Liver (tissue), 9 donors: ENCODE results near the gene FOXA3. TPM values are rescaled to one million over a fixed set of nuclear protein-coding genes. Genes with fewer than 3 reads are reported as not detected.

Source experiments
- DNase-seq: peaks from one replicate; pipeline ENCODE4 v3.0.0-alpha.2; 2017; ENCODE audit warnings: low spot score
- H3K27ac ChIP-seq, 2 donors: one replicate each; pipeline ENCODE4 v1.7.0; 2013; ENCODE audit warnings: inconsistent platforms in 2 of 2, low read length in 2 of 2, control low read depth in 1 of 2, low read depth in 1 of 2, mild to moderate bottlenecking in 1 of 2
- H3K27me3 ChIP-seq, 4 donors: one replicate each; pipeline versions ENCODE4 v1.6.1 to v1.7.0; 2013; ENCODE audit warnings: low read length in 3 of 4, inconsistent platforms in 1 of 4, mild to moderate bottlenecking in 1 of 4, moderate library complexity in 1 of 4; ENCODE audit not compliant: control insufficient read depth in 4 of 4, insufficient read depth in 4 of 4
- H3K36me3 ChIP-seq, 4 donors: one replicate each; pipeline versions ENCODE4 v1.6.1 to v1.7.0; 2013; ENCODE audit warnings: low read length in 3 of 4, mild to moderate bottlenecking in 3 of 4, low read depth in 1 of 4, moderate library complexity in 1 of 4; ENCODE audit not compliant: control insufficient read depth in 4 of 4, insufficient read depth in 3 of 4
- H3K4me1 ChIP-seq, 4 donors: one replicate each; pipeline versions ENCODE4 v1.6.1 to v1.7.0; 2013; ENCODE audit warnings: low read length in 3 of 4, mild to moderate bottlenecking in 3 of 4, moderate library complexity in 1 of 4; ENCODE audit not compliant: control insufficient read depth in 4 of 4, insufficient read depth in 4 of 4
- H3K4me3 ChIP-seq, 3 donors: one replicate each; pipeline versions ENCODE4 v1.6.1 to v1.7.0; 2013; ENCODE audit warnings: low read length in 3 of 3, control low read depth in 1 of 3, low read depth in 1 of 3, mild to moderate bottlenecking in 1 of 3
- H3K9ac ChIP-seq, 2 donors: one replicate each; pipeline ENCODE4 v1.7.0; 2013; ENCODE audit warnings: low read length in 2 of 2, mild to moderate bottlenecking in 2 of 2, moderate library complexity in 2 of 2, control low read depth in 1 of 2, low read depth in 1 of 2
- H3K9me3 ChIP-seq, 4 donors: one replicate each; pipeline versions ENCODE4 v1.6.1 to v1.7.0; 2013; ENCODE audit warnings: low read length in 3 of 4; ENCODE audit not compliant: control insufficient read depth in 4 of 4
- EGR1 ChIP-seq, 2 donors: IDR thresholded peaks; 2 replicates each; pipeline ENCODE4 v1.6.1; 2016 to 2018; ENCODE audit warnings: antibody characterized with exemption in 2 of 2, low read depth in 2 of 2
- FOXA1 ChIP-seq: IDR thresholded peaks from 2 replicates; pipeline ENCODE4 v1.6.1; 2016; ENCODE audit warnings: antibody characterized with exemption
- FOXA2 ChIP-seq: IDR thresholded peaks from 2 replicates; pipeline ENCODE4 v1.6.1; 2016; ENCODE audit warnings: antibody characterized with exemption
- GABPA ChIP-seq, 2 donors: IDR thresholded peaks in 1 of 2; conservative IDR thresholded peaks in 1 of 2; 2 replicates each; pipeline ENCODE4 v1.6.1; 2016; ENCODE audit warnings: antibody characterized with exemption in 2 of 2, mild to moderate bottlenecking in 1 of 2, moderate library complexity in 1 of 2
- HNF4A ChIP-seq, 2 donors: conservative IDR thresholded peaks; 2 replicates each; pipeline ENCODE4 v1.6.1; 2016; ENCODE audit warnings: antibody characterized with exemption in 2 of 2, mild to moderate bottlenecking in 2 of 2
- JUND ChIP-seq, 2 donors: IDR thresholded peaks; 2 replicates each; pipeline ENCODE4 v1.6.1; 2016; ENCODE audit warnings: antibody characterized with exemption in 2 of 2
- NR2F2 ChIP-seq: IDR thresholded peaks from 2 replicates; pipeline ENCODE4 v1.6.1; 2016; ENCODE audit warnings: antibody characterized with exemption
- RAD21 ChIP-seq, 2 donors: IDR thresholded peaks; 2 replicates each; pipeline ENCODE4 v1.6.1; 2016; ENCODE audit warnings: antibody characterized with exemption in 2 of 2, mild to moderate bottlenecking in 2 of 2
- RXRA ChIP-seq, 2 donors: IDR thresholded peaks; 2 replicates each; pipeline ENCODE4 v1.6.1; 2017 to 2018; ENCODE audit warnings: antibody characterized with exemption in 2 of 2, mild to moderate bottlenecking in 1 of 2
- SP1 ChIP-seq: IDR thresholded peaks from 2 replicates; pipeline ENCODE4 v1.6.1; 2018; ENCODE audit warnings: antibody characterized with exemption, mild to moderate bottlenecking
- TAF1 ChIP-seq: conservative IDR thresholded peaks from 2 replicates; pipeline ENCODE4 v1.6.1; 2016; ENCODE audit warnings: antibody characterized with exemption, mild to moderate bottlenecking
- WGBS: extraction: QIAGEN DNeasy Blood & Tissue Kit; methylation state at CpG from one replicate; pipeline ENCODE4 v1.1.7; 2013; 5-methylcytosine and 5-hydroxymethylcytosine counted together
- polyA plus RNA-seq, 2 donors: library from polyadenylated mRNA; stranded (reverse) in 1 of 2; unstranded in 1 of 2; fragments of 200-250 nt in 1 of 2; fragments of >200 nt in 1 of 2; fragmentation: Nextera tagmentation in 1 of 2; extraction: Ambion mirVana in 1 of 2; gene quantifications; one replicate each; pipeline versions ENCODE4 v1.2.1 to v1.2.3, GENCODE V29; 2013 to 2015
- total RNA-seq, 2 donors: library from RNA; depleted of rRNA; stranded (reverse); fragments of >200 nt; gene quantifications; one replicate each; pipeline ENCODE4 v1.2.3, GENCODE V29; 2014
- TF ChIP-seq, protein P1 (sequence below): IDR thresholded peaks from 2 replicates; pipeline ENCODE4 v1.6.1; 2016; ENCODE audit warnings: antibody characterized with exemption
- TF ChIP-seq, protein P2 (sequence below): IDR thresholded peaks from 2 replicates; pipeline ENCODE4 v1.6.1; 2016; ENCODE audit warnings: antibody characterized with exemption
- TF ChIP-seq, protein P3 (sequence below): IDR thresholded peaks from 2 replicates; pipeline ENCODE4 v1.6.1; 2016; ENCODE audit warnings: antibody characterized with exemption, mild to moderate bottlenecking
- donor health status: healthy.
- donor health status: healthy.
- donor health status: healthy.
- donor health status: healthy.
- donor health status: healthy.

FOXA3 gene
- total and polyA plus RNA-seq, 4 donors: 11.5 to 37.1 (median 21.6) TPM

DNA sequence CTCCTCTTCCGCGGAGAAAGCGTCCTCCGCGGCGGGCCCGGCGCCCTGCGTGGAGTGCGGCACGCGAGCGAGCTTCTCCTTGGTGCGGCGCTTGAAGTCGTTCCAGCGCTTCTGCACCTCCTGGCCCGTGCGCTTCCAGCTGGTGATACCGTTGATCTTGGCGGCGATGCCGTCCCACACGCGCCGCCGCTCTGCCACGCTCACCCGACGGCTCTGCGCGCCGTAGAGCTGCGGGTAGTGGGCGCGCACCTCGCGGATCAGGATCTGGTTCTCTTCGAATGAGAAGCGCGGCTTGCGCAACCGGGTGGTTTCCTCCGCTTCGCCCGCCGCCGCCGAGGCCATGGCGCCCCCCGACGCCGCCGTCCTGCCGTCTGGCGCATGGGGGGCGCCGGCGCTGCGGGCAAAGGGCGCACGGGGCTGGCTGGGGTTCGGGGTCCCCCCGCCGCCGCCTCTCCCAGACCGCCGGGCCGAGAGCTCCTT, 37.3 kb downstream of the FOXA3 start:
- H3K27me3 ChIP-seq: no peaks in the 10 kb centered on the region
- no peak overlapping the region for H3K9ac ChIP-seq
- H3K4me1 ChIP-seq: peaks cover 9 to 27% (median 15%) of the 10 kb centered on the region in 4 donors
- peak overlapping the region in 2 of 3 donors; percentile 12 to 51 for H3K4me3 ChIP-seq
- WGBS: 36% methylated on average over 69 of the region's 69 CpGs
- no peaks in the 10 kb centered on the region for H3K9me3 ChIP-seq
- peaks cover 2 to 5% (median 3%) of the 10 kb centered on the region in 4 donors for H3K36me3 ChIP-seq
- H3K27ac ChIP-seq: no peak overlapping the region
- peak; percentile 45 for DNase-seq
- TF ChIP-seq JUND (IDR thresholded peaks at IDR 0.05) (no peak), HNF4A (conservative IDR thresholded peaks at IDR 0.05) (no peak), TAF1 (no peak), RAD21 (IDR thresholded peaks at IDR 0.05) (no peak), SP1 (no peak), GABPA (IDR thresholded peaks at IDR 0.05 in 1 of 2, conservative IDR thresholded peaks at IDR 0.05 in 1 of 2) (no peak), NR2F2 (no peak), RXRA (IDR thresholded peaks at IDR 0.05) (no peak), FOXA1 (no peak)
- TF ChIP-seq, protein P1, sequence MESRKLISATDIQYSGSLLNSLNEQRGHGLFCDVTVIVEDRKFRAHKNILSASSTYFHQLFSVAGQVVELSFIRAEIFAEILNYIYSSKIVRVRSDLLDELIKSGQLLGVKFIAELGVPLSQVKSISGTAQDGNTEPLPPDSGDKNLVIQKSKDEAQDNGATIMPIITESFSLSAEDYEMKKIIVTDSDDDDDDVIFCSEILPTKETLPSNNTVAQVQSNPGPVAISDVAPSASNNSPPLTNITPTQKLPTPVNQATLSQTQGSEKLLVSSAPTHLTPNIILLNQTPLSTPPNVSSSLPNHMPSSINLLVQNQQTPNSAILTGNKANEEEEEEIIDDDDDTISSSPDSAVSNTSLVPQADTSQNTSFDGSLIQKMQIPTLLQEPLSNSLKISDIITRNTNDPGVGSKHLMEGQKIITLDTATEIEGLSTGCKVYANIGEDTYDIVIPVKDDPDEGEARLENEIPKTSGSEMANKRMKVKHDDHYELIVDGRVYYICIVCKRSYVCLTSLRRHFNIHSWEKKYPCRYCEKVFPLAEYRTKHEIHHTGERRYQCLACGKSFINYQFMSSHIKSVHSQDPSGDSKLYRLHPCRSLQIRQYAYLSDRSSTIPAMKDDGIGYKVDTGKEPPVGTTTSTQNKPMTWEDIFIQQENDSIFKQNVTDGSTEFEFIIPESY: no peak

DNA sequence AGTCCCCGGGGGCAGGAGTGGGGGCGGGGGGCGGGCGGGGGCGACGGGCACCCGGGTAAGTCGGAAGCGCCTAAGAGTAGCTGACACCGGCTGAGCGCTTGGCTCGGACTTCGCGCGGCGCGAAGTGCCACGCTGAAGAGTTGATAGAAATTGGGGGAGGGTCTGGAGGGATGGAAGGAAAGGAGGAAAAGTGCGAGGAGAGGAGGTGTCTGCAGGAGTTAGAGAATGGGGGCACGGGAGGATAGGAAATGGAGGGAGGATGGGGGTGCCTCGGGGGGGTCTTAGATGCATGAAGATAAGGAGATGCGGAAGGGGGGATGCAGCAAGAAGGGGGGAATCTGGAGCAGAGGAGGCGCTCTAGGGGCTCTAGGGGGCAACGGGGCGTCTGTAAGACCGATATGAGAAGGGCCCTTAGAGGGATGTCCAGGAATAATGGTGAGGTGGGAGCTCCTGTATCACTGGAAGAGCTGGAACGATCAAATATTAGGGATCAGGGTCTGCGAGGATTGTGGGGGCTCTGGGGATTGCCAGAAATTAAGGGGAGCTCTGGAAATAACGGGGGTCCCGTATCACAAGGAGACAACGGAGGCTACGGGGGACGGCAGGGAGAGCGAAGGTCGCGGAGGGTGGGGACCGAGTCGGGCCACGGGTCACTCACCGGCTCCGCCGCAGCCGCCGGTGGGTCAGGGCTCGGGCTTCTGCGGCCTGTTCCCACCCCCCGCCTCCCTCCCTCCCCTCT, 38.0 kb downstream of the FOXA3 start, which contains the start of gene MYPOP:
TSS of gene MYPOP (minus strand) at position 702 of the 739 bp plus-strand sequence. CDS start 840 bp downstream, outside the sequence.
- Histone ChIP-seq H3K36me3 (peaks cover 2 to 5% (median 3%) of the 10 kb centered on the region in 4 donors), H3K9me3 (no peaks in the 10 kb centered on the region), H3K4me3 (peak within 1 kb of the TSS; percentile 52 to 76 (median 74)), H3K27ac (peak within 1 kb of the TSS; percentile 9 to 30), H3K4me1 (peaks cover 9 to 27% (median 15%) of the 10 kb centered on the region in 4 donors), H3K9ac (peak within 1 kb of the TSS; percentile 81 to 83), H3K27me3 (no peaks in the 10 kb centered on the region)
- DNase-seq: no peak
- TF ChIP-seq RXRA (IDR thresholded peaks at IDR 0.05): no peak
- TF ChIP-seq RAD21 (IDR thresholded peaks at IDR 0.05): no peak
- TF ChIP-seq FOXA1: no peak
- TF ChIP-seq JUND (IDR thresholded peaks at IDR 0.05): no peak
- TF ChIP-seq, protein P2, sequence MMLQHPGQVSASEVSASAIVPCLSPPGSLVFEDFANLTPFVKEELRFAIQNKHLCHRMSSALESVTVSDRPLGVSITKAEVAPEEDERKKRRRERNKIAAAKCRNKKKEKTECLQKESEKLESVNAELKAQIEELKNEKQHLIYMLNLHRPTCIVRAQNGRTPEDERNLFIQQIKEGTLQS: no peak
- no peak for TF ChIP-seq NR2F2
- TF ChIP-seq, protein P1: no peak
- TF ChIP-seq, protein P3, sequence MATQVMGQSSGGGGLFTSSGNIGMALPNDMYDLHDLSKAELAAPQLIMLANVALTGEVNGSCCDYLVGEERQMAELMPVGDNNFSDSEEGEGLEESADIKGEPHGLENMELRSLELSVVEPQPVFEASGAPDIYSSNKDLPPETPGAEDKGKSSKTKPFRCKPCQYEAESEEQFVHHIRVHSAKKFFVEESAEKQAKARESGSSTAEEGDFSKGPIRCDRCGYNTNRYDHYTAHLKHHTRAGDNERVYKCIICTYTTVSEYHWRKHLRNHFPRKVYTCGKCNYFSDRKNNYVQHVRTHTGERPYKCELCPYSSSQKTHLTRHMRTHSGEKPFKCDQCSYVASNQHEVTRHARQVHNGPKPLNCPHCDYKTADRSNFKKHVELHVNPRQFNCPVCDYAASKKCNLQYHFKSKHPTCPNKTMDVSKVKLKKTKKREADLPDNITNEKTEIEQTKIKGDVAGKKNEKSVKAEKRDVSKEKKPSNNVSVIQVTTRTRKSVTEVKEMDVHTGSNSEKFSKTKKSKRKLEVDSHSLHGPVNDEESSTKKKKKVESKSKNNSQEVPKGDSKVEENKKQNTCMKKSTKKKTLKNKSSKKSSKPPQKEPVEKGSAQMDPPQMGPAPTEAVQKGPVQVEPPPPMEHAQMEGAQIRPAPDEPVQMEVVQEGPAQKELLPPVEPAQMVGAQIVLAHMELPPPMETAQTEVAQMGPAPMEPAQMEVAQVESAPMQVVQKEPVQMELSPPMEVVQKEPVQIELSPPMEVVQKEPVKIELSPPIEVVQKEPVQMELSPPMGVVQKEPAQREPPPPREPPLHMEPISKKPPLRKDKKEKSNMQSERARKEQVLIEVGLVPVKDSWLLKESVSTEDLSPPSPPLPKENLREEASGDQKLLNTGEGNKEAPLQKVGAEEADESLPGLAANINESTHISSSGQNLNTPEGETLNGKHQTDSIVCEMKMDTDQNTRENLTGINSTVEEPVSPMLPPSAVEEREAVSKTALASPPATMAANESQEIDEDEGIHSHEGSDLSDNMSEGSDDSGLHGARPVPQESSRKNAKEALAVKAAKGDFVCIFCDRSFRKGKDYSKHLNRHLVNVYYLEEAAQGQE: no peak
- TF ChIP-seq GABPA (IDR thresholded peaks at IDR 0.05 in 1 of 2, conservative IDR thresholded peaks at IDR 0.05 in 1 of 2): no peak
- TF ChIP-seq FOXA2: no peak
- no peak for TF ChIP-seq EGR1 (IDR thresholded peaks at IDR 0.05; ENCODE audit: low read depth in 2 of 2)
- WGBS: 1% methylated on average over 47 of the region's 47 CpGs
